ENCODE measurements around the gene ZNF331.

- TF ChIP-seq CTCF (optimal IDR thresholded peaks at IDR 0.05 in 1 of 3, IDR thresholded peaks at IDR 0.05 in 1 of 3, conservative IDR thresholded peaks at IDR 0.05 in 1 of 3; ENCODE audit: extremely low read depth in 1 of 3, insufficient read depth in 2 of 3, low read length in 3 of 3) (no peak), EZH2 (IDR thresholded peaks at IDR 0.05; ENCODE audit: low read length) (no peak)
Measured at GRCh38 chr19:53509443-53509842, 28.5 kb upstream of the ZNF331 start.

All from keratinocyte (primary cell).